GM19467 (cell line): ENCODE data around the gene GAA.
"Not testable (repeated sequence)": the region's sequence is repeated elsewhere in the genome, so short reads cannot be mapped to it uniquely, and the experiment has no call there.

Source experiments
- ATAC-seq: cut with Tn5 transposase; IDR thresholded peaks from one replicate; pipeline ENCODE4 v1.9.1; 2021; ENCODE audit warnings: mild to moderate bottlenecking, moderate library complexity; ENCODE audit not compliant: unreplicated experiment

GAA gene

DNA sequence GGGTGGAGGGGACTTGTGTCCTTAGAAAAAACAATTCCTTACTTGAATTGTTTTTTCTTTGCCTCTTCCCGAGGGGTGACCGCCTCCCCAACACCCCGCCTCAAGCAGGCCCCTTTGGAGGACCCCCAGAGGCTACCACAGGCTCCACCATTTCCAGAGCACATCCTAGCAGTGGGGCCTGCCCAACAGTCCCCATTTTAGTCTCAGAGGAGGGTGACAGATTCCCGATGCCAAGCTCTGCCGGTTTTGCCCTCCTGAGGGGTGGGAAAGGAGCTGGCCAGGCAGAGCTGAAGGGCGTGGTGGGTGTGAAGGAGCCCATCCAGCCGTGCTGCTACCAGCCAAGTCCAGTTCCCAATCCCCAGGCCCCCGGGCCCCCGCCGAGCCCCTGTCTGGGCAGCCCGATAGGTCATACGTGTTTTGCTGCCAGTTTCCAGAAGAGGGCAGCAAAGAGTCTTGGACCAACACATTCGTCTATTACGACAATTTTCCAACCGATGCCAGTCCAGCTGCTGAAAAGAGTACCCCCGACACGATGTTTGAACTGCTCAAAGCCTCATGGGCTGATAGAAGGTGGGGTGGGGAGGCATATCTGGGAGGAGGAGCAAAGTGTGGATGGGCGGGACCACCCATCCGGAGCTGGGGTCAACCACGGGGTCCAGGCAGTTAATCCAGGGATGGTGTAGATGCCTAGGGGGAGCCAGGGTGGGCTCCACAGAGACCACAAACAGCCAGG is 18.8 kb upstream of the GAA start:
- ATAC-seq, result no peak

- ATAC-seq, result no peak
Observed at GRCh38 chr17:80083136-80083661, 18.2 kb upstream of the GAA start.

- no peak for ATAC-seq
Observed at GRCh38 chr17:80084773-80085172, 16.6 kb upstream of the GAA start.

DNA sequence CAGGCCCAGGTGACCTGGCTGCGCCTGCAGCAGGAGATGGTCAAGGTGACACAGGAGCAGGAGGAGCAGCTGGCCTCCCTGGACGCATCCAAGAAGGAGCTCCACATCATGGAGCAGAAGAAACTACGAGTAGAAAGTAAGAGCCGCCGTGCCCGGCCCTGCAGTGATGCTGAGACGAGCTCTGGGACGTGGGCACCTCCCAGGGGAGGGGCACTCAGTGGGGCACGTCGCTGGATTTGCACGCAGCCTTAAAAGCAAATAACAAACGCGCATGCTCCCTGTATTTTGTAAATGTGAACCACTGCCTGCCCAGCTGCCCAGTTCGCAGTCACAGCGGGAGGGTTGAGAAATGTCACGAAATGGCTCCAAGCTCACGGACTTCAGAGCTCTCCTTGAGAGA is 15.3 kb upstream of the GAA start:
- ATAC-seq, result no peak

GRCh38 chr17:80086616-80087015 is 14.8 kb upstream of the GAA start:
- ATAC-seq, result no peak

DNA sequence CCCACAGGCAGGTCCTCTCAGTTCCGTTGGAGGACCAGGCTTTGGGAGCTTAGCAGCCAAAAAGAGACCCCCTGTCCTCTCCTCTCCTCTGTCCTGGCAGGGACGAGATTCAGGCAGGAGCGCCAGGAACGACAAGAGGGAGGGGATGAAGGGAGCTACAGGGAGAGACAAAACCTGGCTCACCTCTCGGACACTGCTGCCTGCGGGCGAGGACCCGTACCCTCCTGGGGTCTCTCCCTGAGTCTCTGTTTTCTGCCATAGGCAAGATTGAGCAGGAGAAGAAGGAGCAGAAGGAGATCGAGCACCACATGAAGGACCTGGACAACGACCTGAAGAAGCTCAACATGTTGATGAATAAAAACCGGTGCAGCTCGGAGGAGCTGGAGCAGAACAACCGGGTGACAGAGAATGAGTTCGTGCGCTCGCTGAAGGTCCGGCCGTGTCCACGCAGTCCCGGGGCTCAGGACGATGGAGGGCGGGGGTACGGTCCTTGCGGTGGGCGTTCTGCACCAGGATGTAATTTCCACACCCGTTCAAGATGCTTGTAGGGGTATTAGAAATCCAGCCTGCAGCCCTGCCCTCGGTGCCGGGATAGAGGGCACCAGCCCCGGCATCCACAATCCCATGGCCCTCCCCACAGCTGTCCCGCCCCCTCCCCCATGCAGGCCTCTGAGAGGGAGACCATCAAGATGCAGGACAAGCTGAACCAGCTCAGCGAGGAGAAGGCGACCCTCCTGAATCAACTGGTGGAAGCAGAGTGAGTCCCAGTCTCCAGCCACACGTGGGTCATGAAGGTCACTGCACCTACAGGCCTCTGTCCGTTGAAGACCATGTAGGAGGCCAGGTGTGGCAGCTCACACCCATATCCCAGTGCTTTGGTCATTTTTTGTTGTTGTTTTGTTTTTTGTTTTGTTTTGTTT is 13.8 kb upstream of the GAA start:
- no peak for ATAC-seq

GRCh38 chr17:80089762-80090161 is 11.6 kb upstream of the GAA start:
- no peak for ATAC-seq

GRCh38 chr17:80090164-80090563 is 11.2 kb upstream of the GAA start:
- ATAC-seq, result not testable (repeated sequence)

DNA sequence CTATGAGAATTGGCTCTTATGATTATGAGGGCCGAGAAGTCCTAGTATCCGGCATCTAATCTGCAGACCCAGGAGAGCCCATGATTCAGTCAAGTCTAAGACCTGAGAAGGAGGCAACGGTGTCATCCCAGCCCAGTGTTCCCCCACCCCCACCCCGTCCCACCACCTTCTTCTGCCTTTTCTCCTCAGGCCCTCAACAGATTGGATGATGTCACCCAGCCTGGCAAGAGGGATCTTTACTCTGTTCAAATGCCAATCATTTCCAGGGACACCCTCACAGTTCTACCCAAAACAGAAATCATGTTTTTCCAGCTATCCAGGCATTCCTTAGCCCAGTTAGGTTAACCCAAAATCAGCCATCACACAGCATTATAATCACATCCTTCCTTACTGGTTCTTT is 10.0 kb upstream of the GAA start:
- ATAC-seq, result no peak

DNA sequence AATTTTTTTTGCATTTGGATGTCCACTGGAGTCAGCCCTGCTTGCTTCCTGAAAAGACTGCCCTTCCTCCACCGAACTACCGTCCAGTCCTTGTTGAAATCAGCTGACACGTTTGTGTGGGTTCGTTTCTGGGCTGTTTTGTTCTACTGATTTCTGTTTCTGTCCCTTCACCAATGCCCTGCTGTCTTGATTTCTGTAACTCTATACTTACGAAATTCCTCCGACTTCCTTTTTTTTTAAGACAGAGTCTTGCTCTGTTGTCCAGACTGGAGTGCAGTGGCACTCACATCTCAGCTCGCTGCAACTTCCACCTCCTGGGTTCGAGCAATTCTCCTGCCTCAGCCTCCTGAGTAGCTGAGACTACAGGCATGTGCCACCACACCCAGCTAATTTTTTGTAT is 8.4 kb upstream of the GAA start:
- no peak for ATAC-seq

DNA sequence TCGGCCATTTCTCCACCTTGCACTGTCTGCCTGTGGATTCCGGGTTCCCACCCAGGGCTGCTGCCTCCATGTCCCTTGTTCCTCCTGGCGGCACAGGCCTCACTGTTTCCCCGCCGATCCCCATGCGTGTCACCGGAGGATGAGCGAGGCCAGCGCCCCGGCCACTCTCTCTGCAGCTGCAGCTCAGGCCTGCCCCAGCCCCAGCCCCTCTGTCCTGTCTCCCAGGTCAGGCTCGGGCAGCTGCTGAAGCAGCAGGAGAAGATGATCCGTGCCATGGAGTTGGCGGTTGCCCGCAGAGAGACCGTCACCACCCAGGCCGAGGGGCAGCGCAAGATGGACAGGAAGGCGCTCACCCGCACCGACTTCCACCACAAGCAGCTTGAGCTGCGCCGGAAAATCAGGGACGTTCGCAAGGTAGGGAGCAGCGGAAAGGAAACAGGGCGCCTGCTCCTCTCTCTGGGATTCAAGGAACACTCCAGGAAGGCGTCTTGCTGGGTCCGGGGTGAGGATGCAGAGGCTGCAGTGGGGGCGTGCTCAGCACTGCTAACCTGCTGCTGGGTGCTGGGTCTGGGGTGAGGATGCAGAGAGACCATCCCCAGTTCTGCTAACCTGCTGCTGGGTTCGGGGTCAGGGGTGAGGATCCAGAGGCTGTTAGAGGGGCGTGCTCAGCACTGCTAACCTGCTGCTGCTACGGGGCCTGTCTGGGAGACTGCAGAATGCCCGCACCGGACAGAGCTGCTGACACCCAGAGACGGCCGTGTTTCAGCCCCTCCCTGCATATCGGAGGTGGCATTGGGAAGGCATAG is 6.1 kb upstream of the GAA start:
- ATAC-seq, result no peak

DNA sequence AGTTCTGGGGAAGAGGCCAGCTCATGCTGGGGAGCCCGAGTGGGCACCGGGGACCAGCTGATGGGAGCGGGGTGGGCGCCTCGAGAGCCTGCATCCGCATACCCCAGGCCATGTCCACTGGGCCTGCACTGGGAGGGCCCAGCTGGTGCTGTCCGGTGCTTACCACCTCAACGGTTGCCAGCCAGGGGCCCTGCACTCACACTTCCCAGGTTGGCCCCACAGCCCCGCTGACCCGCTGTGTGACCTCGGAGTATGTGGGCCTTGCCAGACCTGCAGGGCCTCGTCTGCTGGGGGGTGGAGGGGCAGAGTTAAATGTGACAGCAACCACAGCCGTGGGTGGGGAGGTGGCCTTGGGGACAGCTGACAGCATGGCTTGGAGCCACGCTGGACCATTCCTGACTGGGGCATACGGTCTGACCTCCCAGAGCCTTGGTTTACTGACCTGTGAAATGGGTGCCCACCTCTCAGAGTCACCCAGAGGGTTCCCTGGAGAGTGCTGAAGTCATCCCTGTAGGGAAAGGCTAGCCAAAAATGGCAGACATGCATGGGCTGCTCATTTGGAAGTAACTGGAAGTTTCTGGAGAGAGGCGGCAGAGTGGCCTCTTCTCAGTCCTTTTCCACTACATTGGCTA is 5.4 kb upstream of the GAA start:
- no peak for ATAC-seq

- no peak for ATAC-seq
Observed at GRCh38 chr17:80096561-80097021, 4.8 kb upstream of the GAA start.

DNA sequence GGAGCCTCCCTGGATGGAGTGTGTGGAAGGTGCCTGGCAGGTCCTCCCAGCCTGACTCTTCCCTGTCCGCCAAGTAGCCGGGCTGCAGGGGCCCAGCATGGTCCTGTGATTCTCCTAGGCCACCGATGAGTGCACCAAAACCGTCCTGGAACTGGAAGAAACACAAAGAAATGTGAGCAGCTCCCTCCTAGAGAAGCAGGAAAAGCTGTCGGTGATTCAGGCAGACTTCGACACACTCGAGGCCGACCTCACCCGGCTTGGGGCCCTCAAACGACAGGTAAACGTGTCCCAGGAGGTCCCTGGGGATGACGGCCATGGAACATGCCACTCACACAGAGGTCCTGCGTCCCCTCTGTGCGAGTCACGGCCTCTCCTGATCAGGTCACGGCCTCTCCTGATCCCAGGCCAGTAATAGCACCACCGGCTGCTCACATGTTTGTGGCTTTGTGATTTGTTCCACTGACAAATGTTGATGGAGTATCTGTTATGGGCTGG is 4.2 kb upstream of the GAA start:
- no peak for ATAC-seq

GRCh38 chr17:80097844-80098691 is 3.3 kb upstream of the GAA start:
- ATAC-seq, result no peak

GRCh38 chr17:80099291-80100034 is 1.9 kb upstream of the GAA start:
- no peak for ATAC-seq

GRCh38 chr17:80100035-80100323 is 1.4 kb upstream of the GAA start:
- no peak for ATAC-seq

DNA sequence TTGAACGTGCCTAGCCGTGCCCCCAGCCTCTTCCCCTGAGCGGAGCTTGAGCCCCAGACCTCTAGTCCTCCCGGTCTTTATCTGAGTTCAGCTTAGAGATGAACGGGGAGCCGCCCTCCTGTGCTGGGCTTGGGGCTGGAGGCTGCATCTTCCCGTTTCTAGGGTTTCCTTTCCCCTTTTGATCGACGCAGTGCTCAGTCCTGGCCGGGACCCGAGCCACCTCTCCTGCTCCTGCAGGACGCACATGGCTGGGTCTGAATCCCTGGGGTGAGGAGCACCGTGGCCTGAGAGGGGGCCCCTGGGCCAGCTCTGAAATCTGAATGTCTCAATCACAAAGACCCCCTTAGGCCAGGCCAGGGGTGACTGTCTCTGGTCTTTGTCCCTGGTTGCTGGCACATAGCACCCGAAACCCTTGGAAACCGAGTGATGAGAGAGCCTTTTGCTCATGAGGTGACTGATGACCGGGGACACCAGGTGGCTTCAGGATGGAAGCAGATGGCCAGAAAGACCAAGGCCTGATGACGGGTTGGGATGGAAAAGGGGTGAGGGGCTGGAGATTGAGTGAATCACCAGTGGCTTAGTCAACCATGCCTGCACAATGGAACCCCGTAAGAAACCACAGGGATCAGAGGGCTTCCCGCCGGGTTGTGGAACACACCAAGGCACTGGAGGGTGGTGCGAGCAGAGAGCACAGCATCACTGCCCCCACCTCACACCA is 724 bp downstream of the GAA start:
- no peak for ATAC-seq
